Lower leg skin (tissue), 4 donors: ENCODE measurements around the gene MTMR8. TPM values are rescaled to one million over a fixed set of nuclear protein-coding genes. Genes with fewer than 3 reads are reported as not detected.
"Not testable (repeated sequence)": the region's sequence is repeated elsewhere in the genome, so short reads cannot be mapped to it uniquely, and the experiment has no call there.

Source experiments
- DNase-seq, 2 donors: peaks; one replicate each; pipeline ENCODE4 v3.0.0-alpha.2; 2019; ENCODE audit warnings: low spot score in 2 of 2
- H3K4me3 ChIP-seq: fragments of 200-600 bp; sonication (generic); 2 replicates; pipeline ENCODE4 v1.5.1; 2017; ENCODE audit warnings: mild to moderate bottlenecking, low read depth; ENCODE audit not compliant: poor library complexity, severe bottlenecking
- POLR2A ChIP-seq, 2 donors: fragments of 450-650 bp; IDR thresholded peaks; one replicate each; pipeline ENCODE4 v1.6.1; 2016 to 2017; ENCODE audit warnings: antibody characterized with exemption in 2 of 2, mild to moderate bottlenecking in 1 of 2, moderate library complexity in 1 of 2
- WGBS, 2 donors: methylation state at CpG; one replicate each; pipeline ENCODE4 v1.1.5; 2018; 5-methylcytosine and 5-hydroxymethylcytosine counted together
- intact Hi-C: fragments of 100-400 bp; cut with DNase I; formaldehyde crosslinking; loops from one replicate; pipeline ENCODE4 v1.15.0; 2023; ENCODE audit warnings: low total_unique reads
- total RNA-seq, 4 donors: library from RNA; depleted of rRNA; stranded (reverse); fragments of >200 nt; gene quantifications; one replicate each; pipeline ENCODE4 v1.1.0, GENCODE V29; 2016
- TF ChIP-seq, protein P1 (sequence below), 3 donors: fragments of 450-650 bp; IDR thresholded peaks; one replicate each; pipeline ENCODE4 v1.5.1; 2016; ENCODE audit warnings: antibody characterized with exemption in 3 of 3, mild to moderate bottlenecking in 3 of 3, moderate library complexity in 2 of 3

MTMR8 gene
- total RNA-seq, 4 donors from 2014 or later: 0.19 to 6.7 (median 1.4) TPM

- DNase-seq: no peak
- H3K4me3 ChIP-seq: no peak overlapping the region
- intact Hi-C loops: no loop called here
- TF ChIP-seq, protein P1, sequence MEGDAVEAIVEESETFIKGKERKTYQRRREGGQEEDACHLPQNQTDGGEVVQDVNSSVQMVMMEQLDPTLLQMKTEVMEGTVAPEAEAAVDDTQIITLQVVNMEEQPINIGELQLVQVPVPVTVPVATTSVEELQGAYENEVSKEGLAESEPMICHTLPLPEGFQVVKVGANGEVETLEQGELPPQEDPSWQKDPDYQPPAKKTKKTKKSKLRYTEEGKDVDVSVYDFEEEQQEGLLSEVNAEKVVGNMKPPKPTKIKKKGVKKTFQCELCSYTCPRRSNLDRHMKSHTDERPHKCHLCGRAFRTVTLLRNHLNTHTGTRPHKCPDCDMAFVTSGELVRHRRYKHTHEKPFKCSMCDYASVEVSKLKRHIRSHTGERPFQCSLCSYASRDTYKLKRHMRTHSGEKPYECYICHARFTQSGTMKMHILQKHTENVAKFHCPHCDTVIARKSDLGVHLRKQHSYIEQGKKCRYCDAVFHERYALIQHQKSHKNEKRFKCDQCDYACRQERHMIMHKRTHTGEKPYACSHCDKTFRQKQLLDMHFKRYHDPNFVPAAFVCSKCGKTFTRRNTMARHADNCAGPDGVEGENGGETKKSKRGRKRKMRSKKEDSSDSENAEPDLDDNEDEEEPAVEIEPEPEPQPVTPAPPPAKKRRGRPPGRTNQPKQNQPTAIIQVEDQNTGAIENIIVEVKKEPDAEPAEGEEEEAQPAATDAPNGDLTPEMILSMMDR (IDR thresholded peaks at IDR 0.05): no peak
- no peak for TF ChIP-seq POLR2A (IDR thresholded peaks at IDR 0.05)
These were observed 32.0 kb upstream of the MTMR8 start for GRCh38 chrX:64427281-64427680.

- intact Hi-C loops, DNase-seq: not testable (repeated sequence)
- 85 to 94% methylated on average over 4 of the region's 4 CpGs for WGBS, 2 donors
These were observed 14.5 kb upstream of the MTMR8 start for GRCh38 chrX:64409730-64410129.

DNA sequence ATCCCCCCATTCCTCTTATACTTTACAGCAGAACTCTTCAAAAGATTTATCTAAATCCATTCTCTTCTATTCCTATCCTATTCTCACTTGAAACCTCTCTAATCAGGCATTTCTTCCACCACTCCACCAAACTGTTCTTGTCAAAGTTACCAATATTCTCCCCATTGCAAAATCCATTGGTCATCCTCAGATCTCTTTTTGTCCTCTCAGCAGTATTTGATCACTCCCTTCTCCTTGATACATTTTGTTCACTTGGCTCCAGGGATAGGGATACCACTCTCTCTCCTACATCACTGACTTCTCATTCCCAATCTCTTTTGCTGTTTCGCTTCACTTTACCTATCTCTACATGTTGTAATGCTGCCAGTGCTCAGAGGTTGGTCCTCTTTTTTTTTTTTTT is 2.8 kb upstream of the MTMR8 start:
- intact Hi-C loops: no loop called here
- no peak overlapping the region for H3K4me3 ChIP-seq
- WGBS, 2 donors: 81 to 88% methylated on average over 1 of the region's 1 CpG
- TF ChIP-seq, protein P1 (IDR thresholded peaks at IDR 0.05): no peak
- no peak for TF ChIP-seq POLR2A (IDR thresholded peaks at IDR 0.05)
- no peak for DNase-seq

More at GRCh38 chrX:64409730-64410129, 14.5 kb upstream of the MTMR8 start:
- not testable (repeated sequence) for H3K4me3 ChIP-seq

DNA sequence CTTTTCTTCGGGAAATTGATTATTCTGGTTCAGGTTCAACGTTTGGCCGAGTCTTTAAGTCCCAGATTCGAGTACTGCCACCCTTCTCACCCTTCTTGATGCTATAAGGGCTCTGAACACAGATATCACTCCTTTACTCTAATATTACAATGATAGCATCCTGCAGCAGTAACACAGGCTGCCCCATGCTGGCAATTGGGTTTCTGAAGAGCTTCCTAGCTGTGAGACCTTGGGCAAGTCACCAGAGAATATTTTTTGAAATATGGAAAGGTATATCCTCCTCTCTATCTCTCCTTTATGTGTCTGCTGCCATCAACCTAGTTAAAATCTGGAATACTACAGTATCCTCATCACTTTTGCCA is 297 bp upstream of the MTMR8 start:
- H3K4me3 ChIP-seq: peak overlapping the region; percentile 45
- TF ChIP-seq, protein P1 (IDR thresholded peaks at IDR 0.05): no peak
- no peak for TF ChIP-seq POLR2A (IDR thresholded peaks at IDR 0.05)

DNA sequence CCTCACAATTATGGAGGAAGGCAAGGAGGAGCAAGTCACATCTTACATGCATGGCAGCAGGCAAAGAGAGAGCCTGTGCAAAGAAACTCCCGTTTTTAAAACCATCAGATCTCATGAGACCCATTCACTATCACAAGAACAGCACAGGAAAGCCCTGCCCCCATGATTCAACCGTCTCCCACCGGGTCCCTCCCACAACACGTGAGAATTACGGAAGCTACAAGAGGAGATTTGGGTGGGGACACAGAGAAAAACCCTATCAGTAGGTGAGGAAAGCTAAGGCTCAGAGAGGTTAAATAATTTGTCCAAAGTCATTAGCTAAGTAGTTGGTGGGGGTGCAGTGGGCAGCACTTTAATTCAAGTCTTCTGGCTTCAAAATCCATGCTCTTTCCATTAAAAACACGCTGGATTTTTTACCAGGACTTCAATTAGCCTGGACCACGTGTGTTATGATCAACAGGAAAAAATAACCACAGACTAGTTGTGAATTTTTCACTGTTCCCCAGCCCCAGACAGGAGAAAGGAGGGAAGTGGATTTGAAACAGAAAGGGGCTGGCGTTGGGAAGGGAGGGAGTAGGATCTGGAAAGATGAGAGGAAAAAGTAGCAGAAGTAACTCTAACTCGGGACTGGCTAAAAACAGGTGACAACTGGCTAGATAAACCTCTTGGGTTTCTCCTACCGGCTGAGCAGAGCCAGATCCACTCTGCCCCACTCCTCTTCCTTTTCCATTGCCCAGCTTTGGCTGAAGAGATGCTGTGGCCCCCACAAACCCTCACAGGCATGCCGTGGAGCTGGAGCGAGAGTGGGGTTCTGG is 986 bp downstream of the MTMR8 start:
- intact Hi-C loops: no loop called here
- peak overlapping the region; percentile 45 for H3K4me3 ChIP-seq
- no peak for TF ChIP-seq POLR2A (IDR thresholded peaks at IDR 0.05)
- TF ChIP-seq, protein P1 (IDR thresholded peaks at IDR 0.05): no peak
- 29 to 40% methylated on average over 12 of the region's 12 CpGs for WGBS, 2 donors
- DNase-seq: no peak

More for the DNA sequence above, 297 bp upstream of the MTMR8 start:
- 0 to 25% methylated on average over 4 of the region's 4 CpGs for WGBS, 2 donors
- intact Hi-C loops: no loop called here
- no peak for DNase-seq

GRCh38 chrX:64389489-64389888 is 5.8 kb downstream of the MTMR8 start:
- intact Hi-C loops: no loop called here
- DNase-seq: no peak
- TF ChIP-seq POLR2A (IDR thresholded peaks at IDR 0.05): no peak
- TF ChIP-seq, protein P1 (IDR thresholded peaks at IDR 0.05): no peak
- no peak overlapping the region for H3K4me3 ChIP-seq

DNA sequence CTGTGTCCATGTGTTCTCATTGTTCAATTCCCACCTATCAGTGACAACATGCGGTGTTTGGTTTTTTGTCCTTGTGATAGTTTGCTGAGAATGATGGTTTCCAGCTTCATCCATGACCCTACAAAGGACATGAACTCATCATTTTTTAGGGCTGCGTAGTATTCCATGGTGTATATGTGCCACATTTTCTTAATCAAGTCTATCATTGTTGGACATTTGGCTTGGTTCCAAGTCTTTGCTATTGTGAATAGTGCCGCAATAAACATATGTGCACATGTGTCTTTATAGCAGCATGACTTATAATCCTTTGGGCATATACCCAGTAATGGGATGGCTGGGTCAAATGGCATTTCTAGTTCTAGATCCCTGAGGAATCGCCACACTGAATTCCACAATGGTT is 14.5 kb downstream of the MTMR8 start:
- WGBS, 2 donors: 90 to 99% methylated on average over 4 of the region's 4 CpGs
- DNase-seq, H3K4me3 ChIP-seq, intact Hi-C loops: not testable (repeated sequence)
